ENCODE results near the gene MINDY1.

The MINDY1 gene, protein sequence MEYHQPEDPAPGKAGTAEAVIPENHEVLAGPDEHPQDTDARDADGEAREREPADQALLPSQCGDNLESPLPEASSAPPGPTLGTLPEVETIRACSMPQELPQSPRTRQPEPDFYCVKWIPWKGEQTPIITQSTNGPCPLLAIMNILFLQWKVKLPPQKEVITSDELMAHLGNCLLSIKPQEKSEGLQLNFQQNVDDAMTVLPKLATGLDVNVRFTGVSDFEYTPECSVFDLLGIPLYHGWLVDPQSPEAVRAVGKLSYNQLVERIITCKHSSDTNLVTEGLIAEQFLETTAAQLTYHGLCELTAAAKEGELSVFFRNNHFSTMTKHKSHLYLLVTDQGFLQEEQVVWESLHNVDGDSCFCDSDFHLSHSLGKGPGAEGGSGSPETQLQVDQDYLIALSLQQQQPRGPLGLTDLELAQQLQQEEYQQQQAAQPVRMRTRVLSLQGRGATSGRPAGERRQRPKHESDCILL

DNA sequence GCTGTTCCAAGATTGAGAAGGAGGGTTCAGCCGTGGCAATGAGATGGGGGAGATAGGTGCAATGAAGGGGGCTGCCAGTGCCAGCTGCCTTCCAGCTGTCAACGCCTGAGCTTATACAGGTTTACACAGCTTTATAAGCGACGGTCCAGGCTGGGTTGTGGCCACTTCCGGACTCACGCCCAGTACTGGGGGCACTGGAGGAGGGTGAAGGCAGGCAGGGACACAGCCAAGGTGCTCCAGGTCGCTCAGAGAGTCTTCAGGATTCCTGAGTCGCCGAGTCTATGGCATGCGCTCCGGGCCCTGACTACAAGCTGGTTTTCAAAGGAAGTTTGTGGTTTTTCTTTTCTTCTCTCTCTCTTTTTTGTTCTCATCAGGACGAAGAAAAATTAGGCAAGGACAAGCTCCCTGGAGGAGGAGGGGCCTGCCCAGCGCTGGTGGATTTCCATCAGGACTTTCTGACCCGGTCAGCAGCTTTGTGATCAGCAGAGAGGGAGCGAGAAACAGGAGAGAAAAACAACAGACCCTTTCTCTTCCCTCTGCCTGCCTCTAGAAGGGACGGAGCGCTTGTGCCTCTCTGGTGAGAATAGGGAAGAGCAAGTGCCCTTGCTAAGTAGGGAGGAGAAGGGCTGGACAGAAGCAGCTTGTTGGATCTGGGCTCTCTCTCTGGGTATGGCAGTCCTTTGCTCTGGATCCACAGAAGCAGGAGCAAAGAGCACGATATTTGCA, at the start of gene MINDY1:
Gene MINDY1, minus strand, starts transcription at position 576 of the 726 bp plus-strand sequence. CDS start 4,285 bp downstream, outside the sequence.
- Mint-ChIP-seq H3K4me1 (peaks cover 80% of the 10 kb centered on the region), H3K27me3 (ENCODE audit: low read depth, poor library complexity) (peaks cover 8% of the 10 kb centered on the region), H3K27ac (peak within 1 kb of the TSS; percentile 99), H3K36me3 (ENCODE audit: low read depth) (peaks cover 6% of the 10 kb centered on the region), H3K4me3 (peak within 1 kb of the TSS; percentile 98), H3K9me3 (no peaks in the 10 kb centered on the region)
- TF ChIP-seq, protein P1, sequence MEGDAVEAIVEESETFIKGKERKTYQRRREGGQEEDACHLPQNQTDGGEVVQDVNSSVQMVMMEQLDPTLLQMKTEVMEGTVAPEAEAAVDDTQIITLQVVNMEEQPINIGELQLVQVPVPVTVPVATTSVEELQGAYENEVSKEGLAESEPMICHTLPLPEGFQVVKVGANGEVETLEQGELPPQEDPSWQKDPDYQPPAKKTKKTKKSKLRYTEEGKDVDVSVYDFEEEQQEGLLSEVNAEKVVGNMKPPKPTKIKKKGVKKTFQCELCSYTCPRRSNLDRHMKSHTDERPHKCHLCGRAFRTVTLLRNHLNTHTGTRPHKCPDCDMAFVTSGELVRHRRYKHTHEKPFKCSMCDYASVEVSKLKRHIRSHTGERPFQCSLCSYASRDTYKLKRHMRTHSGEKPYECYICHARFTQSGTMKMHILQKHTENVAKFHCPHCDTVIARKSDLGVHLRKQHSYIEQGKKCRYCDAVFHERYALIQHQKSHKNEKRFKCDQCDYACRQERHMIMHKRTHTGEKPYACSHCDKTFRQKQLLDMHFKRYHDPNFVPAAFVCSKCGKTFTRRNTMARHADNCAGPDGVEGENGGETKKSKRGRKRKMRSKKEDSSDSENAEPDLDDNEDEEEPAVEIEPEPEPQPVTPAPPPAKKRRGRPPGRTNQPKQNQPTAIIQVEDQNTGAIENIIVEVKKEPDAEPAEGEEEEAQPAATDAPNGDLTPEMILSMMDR (IDR thresholded peaks at IDR 0.05): peak; percentile 45
- DNase-seq: peak; percentile 61

DNA sequence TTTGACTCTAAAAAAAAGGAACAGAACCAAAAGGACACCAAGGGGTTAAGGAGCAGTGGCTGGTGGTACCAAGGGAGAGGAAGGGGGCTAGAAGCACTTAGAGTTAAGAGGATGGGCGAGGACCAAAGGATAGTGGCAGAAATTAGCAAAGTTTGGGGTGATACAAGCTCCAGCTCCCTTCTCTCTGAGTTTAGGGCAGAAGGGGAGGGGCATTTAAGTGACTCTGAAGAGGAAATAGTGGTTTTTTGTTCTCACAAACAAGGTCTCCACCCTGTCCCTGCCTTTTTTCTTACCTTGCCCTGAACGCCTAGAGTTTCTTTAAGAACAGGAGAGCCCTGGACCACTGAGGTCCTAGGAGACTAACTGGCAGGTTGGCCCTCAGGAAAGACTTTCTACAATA, 49.4 kb upstream of the MINDY1 start:
- Mint-ChIP-seq H3K27ac (peak overlapping the region; percentile 73), H3K4me3 (peak overlapping the region; percentile 87)

DNA sequence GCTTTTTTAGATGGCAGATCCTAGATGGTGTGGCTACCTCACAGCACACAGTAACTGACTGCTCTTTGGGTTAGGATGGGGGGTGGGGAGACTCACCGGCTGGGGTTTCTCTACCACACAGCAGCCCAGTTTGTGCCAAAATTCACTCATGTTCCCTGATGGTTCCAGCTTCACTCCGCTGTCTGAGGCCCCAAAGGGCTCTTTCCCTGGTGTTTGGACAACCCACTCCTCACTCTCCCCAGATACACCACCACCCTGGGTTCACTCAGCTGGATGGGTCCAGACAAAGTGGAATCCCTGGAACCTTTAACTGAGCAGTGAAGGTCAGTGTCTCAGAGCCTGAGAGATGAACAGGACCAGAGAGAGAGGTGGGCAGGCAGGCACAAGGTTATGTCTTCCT, 48.9 kb upstream of the MINDY1 start:
- no peak for DNase-seq
- Mint-ChIP-seq H3K9me3 (no peaks in the 10 kb centered on the region), H3K36me3 (ENCODE audit: low read depth) (peaks cover 37% of the 10 kb centered on the region), H3K27me3 (ENCODE audit: low read depth, poor library complexity) (no peaks in the 10 kb centered on the region), H3K4me3 (peak overlapping the region; percentile 87), H3K4me1 (peaks cover 67% of the 10 kb centered on the region), H3K27ac (peak overlapping the region; percentile 73)
- TF ChIP-seq, protein P1 (IDR thresholded peaks at IDR 0.05): no peak

More for the DNA sequence above, 49.4 kb upstream of the MINDY1 start:
- Mint-ChIP-seq H3K4me1 (peaks cover 66% of the 10 kb centered on the region), H3K36me3 (ENCODE audit: low read depth) (peaks cover 33% of the 10 kb centered on the region), H3K9me3 (no peaks in the 10 kb centered on the region), H3K27me3 (ENCODE audit: low read depth, poor library complexity) (no peaks in the 10 kb centered on the region)
- DNase-seq: no peak
- TF ChIP-seq, protein P1 (IDR thresholded peaks at IDR 0.05): no peak

DNA sequence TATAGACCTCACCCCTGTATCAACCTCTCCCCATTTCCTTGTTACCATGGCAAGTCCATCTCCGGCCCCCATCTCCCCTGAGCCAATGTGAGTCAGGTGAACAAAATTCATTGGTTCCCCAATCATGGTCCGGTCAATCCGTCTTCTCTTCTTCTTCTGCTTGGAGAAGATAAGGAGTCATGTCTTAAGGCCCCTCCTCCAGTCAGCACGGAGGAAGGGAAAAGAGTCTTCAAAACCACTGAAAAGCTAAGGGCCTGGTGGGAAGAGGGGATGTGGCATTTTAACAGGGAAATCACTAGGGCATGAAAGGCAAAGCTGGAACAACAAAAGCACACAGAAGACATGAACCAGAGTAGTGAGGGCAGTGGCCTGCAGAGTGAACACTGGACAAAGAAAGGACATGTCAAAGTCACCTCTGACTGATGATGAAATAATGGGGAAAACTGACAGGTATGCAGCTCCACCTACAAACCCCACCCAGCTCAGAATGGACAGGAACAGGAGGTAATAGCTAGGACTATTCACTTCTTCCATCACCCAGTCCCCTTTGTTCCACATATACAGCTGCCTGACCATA, 48.4 kb upstream of the MINDY1 start:
- peak overlapping the region; percentile 57 for H3K27ac Mint-ChIP-seq
- H3K36me3 Mint-ChIP-seq (ENCODE audit: low read depth): peaks cover 37% of the 10 kb centered on the region
- no peaks in the 10 kb centered on the region for H3K27me3 Mint-ChIP-seq (ENCODE audit: low read depth, poor library complexity)
- no peaks in the 10 kb centered on the region for H3K9me3 Mint-ChIP-seq
- TF ChIP-seq, protein P1 (IDR thresholded peaks at IDR 0.05): no peak
- H3K4me3 Mint-ChIP-seq: no peak overlapping the region
- DNase-seq: no peak
- H3K4me1 Mint-ChIP-seq: peaks cover 70% of the 10 kb centered on the region

DNA sequence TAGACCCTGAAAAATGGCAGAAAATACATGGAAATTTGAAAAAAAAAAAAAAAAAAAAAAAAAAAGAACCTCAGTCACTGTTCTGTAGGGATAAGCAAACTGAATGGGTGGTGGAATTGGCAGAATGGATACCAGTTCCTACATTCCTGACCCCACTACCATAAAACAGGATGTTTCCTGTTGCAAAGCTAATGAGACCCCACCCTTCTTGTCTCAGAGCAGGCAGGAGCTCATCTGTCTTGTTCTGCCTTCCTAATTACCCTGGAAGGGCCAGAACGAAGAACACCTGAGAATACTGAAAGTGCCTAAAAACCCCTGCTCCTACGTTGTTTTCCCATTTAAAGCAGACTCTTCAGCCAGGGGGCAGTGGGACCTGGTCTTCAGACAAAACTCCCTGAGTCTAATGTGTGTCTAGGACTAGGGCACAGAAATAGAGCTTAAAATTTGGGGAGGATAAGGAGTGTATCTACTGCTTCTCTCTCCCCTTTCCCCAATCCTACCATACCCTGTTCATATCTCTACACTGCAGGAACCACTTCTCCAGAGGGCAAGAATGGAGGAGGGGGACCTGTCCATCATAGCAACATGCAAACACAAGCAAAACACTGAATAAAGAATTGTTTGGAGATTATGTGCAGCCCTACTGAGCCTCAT, 44.8 kb upstream of the MINDY1 start:
- no peak for DNase-seq
- Mint-ChIP-seq H3K27ac (peak overlapping the region; percentile 66), H3K9me3 (no peaks in the 10 kb centered on the region), H3K4me3 (no peak overlapping the region), H3K4me1 (peaks cover 71% of the 10 kb centered on the region), H3K36me3 (ENCODE audit: low read depth) (peaks cover 37% of the 10 kb centered on the region), H3K27me3 (ENCODE audit: low read depth, poor library complexity) (peaks cover 2% of the 10 kb centered on the region)
- TF ChIP-seq, protein P1 (IDR thresholded peaks at IDR 0.05): no peak
